Fibroblast of mammary gland (primary cell): ENCODE results near the gene DIAPH1.

Experiments
- DNase-seq: peaks from one replicate; pipeline ENCODE4 v3.0.0-alpha.2; 2010; ENCODE audit warnings: low read depth
- H3K4me3 ChIP-seq: 2 replicates; pipeline ENCODE4 v1.5.1; 2011; ENCODE audit warnings: low read depth, mild to moderate bottlenecking, low read length, moderate library complexity; ENCODE audit not compliant: control insufficient read depth
- TF ChIP-seq, protein P1 (sequence below): conservative IDR thresholded peaks from 2 replicates; pipeline ENCODE4 v1.5.1; 2011; ENCODE audit warnings: low read depth, low read length, inconsistent platforms; ENCODE audit not compliant: control insufficient read depth, insufficient read depth

Gene DIAPH1

DNA sequence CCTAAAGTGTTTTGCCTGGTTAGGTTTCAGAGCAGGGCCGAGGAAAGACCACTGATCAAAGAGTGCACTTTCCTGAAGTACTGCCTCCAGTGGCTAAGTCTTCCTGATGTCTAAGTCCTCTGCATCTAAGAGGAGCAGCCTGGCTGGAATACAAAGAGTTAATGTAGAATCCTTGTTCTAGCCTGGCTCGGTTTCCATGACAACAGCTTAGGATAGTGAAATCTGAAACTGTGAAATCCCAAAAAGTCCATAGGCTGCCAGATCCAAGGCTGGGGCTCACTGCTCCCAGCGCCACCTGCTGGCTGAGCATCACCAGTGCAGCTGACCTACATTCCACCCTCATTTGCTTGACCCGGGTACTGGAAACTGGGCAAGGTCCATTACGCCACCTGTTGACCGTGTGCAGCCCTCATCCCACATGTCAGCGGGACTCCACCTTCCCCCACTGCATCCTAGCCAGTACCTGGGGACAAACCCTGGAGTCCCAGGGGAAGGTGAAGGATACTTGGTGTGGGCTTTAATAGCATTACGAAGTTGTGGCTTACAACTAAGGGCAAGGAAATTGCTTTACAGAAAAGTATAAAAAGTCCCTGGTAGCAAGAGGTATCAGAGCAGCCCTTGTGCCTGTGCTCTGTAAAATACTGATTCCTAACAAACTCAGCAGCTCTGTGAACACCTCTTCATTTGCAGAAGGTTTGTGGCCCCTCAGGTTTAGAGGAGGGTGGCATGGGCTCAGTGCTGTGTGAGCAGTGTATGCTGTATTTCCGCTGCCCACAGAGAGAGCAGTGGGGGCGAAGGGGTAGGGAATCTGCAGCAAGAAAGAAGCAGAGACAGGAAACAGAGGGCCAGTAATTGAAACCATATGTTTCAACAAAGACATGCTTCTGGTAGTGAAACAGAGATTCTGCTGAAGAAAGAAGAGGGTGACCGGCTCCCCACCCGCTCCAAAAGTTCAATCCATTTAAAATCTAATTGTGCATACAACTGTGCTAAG lies 93.9 kb downstream of the DIAPH1 start:
- DNase-seq: peak; percentile 98
- H3K4me3 ChIP-seq: no peak overlapping the region
- TF ChIP-seq, protein P1, sequence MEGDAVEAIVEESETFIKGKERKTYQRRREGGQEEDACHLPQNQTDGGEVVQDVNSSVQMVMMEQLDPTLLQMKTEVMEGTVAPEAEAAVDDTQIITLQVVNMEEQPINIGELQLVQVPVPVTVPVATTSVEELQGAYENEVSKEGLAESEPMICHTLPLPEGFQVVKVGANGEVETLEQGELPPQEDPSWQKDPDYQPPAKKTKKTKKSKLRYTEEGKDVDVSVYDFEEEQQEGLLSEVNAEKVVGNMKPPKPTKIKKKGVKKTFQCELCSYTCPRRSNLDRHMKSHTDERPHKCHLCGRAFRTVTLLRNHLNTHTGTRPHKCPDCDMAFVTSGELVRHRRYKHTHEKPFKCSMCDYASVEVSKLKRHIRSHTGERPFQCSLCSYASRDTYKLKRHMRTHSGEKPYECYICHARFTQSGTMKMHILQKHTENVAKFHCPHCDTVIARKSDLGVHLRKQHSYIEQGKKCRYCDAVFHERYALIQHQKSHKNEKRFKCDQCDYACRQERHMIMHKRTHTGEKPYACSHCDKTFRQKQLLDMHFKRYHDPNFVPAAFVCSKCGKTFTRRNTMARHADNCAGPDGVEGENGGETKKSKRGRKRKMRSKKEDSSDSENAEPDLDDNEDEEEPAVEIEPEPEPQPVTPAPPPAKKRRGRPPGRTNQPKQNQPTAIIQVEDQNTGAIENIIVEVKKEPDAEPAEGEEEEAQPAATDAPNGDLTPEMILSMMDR: peak; percentile 99

DNA sequence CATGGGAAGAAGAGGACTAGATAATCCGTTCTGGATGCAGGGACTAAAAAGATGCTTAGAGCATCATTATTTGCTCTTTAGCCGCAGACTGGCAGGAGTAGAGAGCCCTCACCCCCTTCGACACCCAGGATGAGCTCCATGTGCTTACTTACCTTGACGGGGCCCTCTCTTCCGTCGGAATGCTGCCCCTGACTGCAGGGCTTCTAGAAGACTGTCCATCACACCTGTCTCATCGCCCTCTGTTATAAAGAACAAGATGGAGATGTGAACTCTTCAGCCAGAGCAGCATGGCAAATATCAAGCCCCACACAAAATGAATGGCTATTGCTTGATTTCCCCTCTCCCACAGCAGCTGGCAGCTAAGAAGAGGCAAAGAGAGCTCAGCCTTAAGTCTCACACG lies 94.8 kb downstream of the DIAPH1 start:
- H3K4me3 ChIP-seq: no peak overlapping the region
- no peak for DNase-seq
- TF ChIP-seq, protein P1: no peak

DNA sequence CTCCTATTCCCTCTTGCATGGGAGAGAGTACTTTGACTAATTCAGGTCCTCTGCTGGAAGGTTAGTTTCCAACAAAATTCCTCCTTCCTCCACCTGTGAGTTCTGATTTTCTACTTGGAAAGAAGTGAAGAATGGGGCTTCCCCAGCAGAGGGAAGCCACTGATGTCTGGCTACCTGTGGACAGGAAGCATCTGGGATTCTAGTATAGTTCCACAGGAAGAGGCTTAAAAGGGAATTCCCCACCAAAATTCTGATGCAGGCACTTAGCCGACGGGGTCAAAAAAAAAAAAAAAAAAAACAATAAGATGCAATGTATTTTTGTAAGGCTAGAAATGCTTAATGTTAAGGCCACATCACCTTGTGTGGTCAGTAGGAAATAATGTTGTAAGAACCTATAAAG lies 96.5 kb downstream of the DIAPH1 start:
- DNase-seq: no peak
- no peak overlapping the region for H3K4me3 ChIP-seq
- TF ChIP-seq, protein P1: no peak

DNA sequence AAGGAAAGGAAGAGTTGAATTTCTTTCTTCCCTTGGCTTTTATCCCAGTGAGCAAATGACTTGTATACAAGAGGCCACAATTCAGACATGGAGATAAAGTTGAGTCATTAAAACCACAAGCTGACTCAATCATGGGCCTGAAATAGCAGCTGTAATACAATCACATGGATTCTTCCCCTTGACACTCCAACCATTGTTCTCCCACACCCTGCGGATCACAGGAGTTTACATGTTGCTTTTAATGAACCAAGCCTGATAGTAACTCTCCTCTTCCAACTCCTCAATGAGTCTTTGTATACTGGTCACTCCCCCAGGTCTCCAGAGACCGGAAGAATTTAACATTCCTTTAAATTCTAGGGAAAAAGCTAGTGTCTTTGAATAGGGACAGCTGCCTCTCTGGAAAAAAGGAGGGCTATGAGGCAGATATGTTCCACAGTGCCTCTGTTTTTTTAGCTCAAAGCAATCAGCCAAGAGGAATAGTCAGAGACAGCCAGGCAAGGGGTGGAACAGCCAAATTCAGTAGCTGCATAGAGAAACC lies 97.5 kb downstream of the DIAPH1 start:
- DNase-seq: peak; percentile 99
- TF ChIP-seq, protein P1: no peak
- no peak overlapping the region for H3K4me3 ChIP-seq

DNA sequence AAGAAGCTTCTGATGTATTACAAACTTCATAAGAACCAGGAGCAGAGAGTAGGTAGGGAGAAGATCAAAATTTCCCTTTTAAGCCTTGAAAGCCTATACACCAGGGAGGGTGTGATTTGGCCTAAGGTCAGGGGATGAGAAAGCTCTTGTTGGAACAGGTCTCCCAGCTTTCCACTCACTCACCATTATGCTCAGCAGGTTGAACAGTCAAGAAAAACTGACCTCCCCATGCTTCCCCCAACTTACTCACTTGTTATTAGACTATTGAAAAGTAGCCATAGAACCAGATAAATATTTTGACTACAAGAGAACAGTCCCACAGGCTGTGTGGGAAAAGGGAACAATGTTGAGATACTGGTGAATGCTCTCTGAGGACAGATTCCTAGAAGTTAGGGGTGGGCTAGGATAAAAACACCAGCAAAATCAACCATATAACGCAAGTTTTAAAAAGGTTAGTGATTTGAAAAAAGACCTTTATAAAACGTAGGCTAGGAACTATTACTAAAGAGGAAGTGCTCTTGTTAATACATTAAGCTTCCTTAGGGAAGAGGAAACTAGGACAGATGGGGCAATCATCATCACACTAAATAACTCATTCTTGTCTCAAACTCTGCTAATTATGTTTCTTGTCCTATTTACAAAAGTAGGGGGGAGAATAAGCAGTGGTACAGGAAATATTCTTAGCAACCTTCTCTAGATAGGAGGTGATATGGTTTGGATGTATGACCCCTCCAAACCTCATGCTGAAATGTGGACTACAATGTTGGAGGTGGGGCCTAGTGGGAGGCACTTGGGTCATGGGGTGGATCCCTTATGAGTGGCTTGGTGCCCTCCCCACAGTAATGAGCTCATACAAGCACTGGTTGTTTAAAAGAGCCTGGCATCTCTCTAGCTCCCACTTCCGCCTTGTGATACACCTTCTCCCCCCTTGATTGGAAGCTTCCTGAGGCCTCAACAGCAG lies 98.9 kb downstream of the DIAPH1 start:
- DNase-seq: peak; percentile 13
- TF ChIP-seq, protein P1: no peak
- no peak overlapping the region for H3K4me3 ChIP-seq

DNA sequence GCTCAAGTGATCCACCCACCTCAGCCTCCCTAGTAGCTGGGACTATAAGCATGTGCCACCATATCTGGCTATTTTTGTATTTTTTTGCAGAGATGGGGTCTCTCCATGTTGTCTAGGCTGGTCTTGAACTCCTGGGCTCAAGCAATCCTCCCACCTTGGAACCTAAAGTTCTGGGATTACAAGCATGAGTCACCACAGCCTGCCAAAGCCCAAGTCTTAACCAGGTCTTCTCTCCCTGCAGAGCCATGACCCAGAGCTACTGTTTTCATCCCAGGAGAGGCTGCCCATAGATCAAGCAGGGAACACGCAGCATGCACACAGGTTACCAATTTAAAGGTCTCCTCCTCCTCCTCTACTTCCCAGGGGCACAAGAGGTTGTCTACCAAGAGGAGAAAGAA lies 100.2 kb downstream of the DIAPH1 start:
- TF ChIP-seq, protein P1: no peak
- no peak overlapping the region for H3K4me3 ChIP-seq
- DNase-seq: peak; percentile 35
